Epithelial cell of esophagus (primary cell): ENCODE measurements around the gene EFNA5.

Experiments used
- DNase-seq: peaks from one replicate; pipeline ENCODE4 v3.0.0; 2010; ENCODE audit warnings: low read depth
- H3K4me3 ChIP-seq: 2 replicates; pipeline ENCODE4 v1.5.1; 2011; ENCODE audit warnings: mild to moderate bottlenecking, low read length, control low read depth
- CTCF ChIP-seq: IDR thresholded peaks from 2 replicates; pipeline ENCODE4 v1.5.1; 2011; ENCODE audit warnings: low read depth, mild to moderate bottlenecking, low read length, control low read depth, inconsistent platforms; ENCODE audit not compliant: insufficient read depth; ENCODE audit errors: missing control alignments

EFNA5 gene

GRCh38 chr5:107549567-107549966, 121.2 kb downstream of the EFNA5 start:
- no peak overlapping the region for H3K4me3 ChIP-seq
- DNase-seq: no peak
- no peak for TF ChIP-seq CTCF

- H3K4me3 ChIP-seq: no peak overlapping the region
- no peak for TF ChIP-seq CTCF
- DNase-seq: no peak
Observed at GRCh38 chr5:107548477-107548876, 122.3 kb downstream of the EFNA5 start.

GRCh38 chr5:107546719-107547118, 124.0 kb downstream of the EFNA5 start:
- no peak for TF ChIP-seq CTCF
- DNase-seq: no peak
- H3K4me3 ChIP-seq: no peak overlapping the region

GRCh38 chr5:107545486-107545885, 125.3 kb downstream of the EFNA5 start:
- DNase-seq: no peak
- no peak for TF ChIP-seq CTCF
- no peak overlapping the region for H3K4me3 ChIP-seq

GRCh38 chr5:107544967-107545366, 125.8 kb downstream of the EFNA5 start:
- H3K4me3 ChIP-seq: no peak overlapping the region
- no peak for DNase-seq
- TF ChIP-seq CTCF: no peak

GRCh38 chr5:107544476-107544875, 126.3 kb downstream of the EFNA5 start:
- no peak for DNase-seq
- TF ChIP-seq CTCF: no peak
- no peak overlapping the region for H3K4me3 ChIP-seq

- H3K4me3 ChIP-seq: no peak overlapping the region
- TF ChIP-seq CTCF: no peak
- DNase-seq: no peak
Observed at GRCh38 chr5:107543868-107544267, 126.9 kb downstream of the EFNA5 start.
